ENCODE results near the gene B3GALT4.

The B3GALT4 gene

DNA sequence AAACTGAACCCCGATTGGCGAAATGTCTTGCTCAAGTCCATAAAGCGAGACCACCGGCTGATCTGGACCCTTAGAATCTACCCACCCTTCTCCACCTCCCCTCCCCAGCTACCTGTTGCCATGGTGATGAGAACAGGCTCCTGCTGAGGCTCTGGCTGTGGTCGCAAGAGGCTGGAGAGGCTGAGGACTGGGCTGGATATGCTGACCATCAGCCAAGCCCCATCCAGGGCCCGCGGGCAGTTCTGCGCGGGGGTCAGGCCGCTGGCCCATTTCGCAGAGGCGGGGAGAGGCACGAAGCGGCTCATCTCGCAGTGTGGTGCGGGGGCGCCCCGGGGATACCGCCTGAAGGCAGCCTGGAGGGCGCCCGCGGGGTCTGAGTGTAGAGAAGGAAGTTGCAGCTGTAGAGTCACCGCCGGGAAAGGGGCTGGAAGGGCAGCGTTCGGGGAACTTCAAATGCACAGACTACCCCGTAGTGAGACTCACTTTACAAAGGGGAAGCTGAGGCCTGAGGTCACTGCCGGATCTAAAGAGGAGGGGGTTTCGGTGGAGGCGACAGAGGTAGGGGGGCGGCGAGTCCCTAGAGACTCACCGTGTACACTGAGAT, 36.3 kb downstream of the B3GALT4 start:
- TF ChIP-seq, protein P1, sequence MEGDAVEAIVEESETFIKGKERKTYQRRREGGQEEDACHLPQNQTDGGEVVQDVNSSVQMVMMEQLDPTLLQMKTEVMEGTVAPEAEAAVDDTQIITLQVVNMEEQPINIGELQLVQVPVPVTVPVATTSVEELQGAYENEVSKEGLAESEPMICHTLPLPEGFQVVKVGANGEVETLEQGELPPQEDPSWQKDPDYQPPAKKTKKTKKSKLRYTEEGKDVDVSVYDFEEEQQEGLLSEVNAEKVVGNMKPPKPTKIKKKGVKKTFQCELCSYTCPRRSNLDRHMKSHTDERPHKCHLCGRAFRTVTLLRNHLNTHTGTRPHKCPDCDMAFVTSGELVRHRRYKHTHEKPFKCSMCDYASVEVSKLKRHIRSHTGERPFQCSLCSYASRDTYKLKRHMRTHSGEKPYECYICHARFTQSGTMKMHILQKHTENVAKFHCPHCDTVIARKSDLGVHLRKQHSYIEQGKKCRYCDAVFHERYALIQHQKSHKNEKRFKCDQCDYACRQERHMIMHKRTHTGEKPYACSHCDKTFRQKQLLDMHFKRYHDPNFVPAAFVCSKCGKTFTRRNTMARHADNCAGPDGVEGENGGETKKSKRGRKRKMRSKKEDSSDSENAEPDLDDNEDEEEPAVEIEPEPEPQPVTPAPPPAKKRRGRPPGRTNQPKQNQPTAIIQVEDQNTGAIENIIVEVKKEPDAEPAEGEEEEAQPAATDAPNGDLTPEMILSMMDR (IDR thresholded peaks at IDR 0.05), result no peak

DNA sequence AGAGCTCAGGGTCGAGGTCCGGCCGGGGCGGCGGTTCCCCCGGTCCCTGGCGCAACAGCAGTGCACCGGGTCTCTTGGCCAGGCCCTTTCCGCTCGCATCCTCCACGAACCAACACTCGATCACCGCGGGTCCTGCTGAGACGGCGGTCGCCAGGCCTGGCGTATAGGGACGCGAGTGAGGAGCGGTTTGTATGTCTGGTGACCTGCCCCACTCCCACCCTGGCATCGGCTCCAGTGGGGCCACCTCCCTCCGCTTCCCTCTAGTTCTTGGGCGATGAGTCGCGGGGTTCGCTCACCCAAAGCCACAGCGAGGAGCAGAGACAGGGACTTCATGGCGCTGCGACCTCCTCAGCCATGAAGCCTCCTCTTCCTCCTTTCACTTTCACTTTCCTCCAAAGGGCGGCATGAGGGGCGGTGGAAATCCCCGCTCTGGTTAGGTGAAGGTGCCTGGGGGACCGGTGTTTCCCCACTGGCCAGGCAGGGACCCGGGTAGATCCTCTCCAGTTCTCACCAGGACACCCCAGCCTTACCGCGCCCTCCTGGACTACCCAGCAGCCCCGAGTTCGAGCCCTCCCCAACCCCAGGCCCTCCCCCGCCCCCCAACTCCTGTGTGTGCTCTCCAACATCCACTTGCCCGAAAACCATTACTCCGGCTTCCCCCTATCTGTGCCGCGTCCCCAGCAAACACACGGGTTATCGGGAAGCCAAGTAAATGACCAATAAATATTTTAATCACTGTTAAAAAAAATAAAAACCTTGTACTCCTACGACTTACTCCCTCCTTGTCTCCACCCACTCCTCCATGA, 37.0 kb downstream of the B3GALT4 start, which contains the start of gene TAPBP:
Gene TAPBP, minus strand, starts transcription at position 370 of the 806 bp plus-strand sequence. Its CDS starts 37 bp downstream, at position 333.
- TF ChIP-seq, protein P1 (IDR thresholded peaks at IDR 0.05), result no peak

DNA sequence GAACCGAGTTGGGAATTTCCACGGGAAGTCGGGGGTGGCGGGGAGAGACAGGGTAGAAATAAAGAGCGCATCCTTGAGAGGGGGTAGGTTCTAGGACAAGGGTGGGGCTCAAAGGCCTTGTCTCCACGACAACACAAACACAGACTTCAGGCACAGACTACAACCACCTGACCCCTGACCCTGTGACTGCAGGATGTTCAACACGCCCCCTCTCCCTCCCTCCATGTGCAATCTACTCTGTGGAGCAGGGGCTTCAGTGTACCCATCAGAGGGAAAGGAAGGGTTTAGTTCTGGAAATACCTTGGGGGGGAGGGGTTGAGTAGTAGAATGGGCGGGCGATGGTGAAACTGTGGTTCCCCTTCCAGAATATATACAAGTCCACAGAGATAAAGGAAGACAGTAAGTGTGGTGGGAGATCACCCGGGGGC, 37.6 kb downstream of the B3GALT4 start:
- TF ChIP-seq, protein P1 (IDR thresholded peaks at IDR 0.05), result no peak

- TF ChIP-seq, protein P1 (IDR thresholded peaks at IDR 0.05), result no peak
These were observed 38.2 kb downstream of the B3GALT4 start for GRCh38 chr6:33314943-33315792.

GRCh38 chr6:33315793-33316602, 39.1 kb downstream of the B3GALT4 start:
- TF ChIP-seq, protein P1 (IDR thresholded peaks at IDR 0.05), result no peak

DNA sequence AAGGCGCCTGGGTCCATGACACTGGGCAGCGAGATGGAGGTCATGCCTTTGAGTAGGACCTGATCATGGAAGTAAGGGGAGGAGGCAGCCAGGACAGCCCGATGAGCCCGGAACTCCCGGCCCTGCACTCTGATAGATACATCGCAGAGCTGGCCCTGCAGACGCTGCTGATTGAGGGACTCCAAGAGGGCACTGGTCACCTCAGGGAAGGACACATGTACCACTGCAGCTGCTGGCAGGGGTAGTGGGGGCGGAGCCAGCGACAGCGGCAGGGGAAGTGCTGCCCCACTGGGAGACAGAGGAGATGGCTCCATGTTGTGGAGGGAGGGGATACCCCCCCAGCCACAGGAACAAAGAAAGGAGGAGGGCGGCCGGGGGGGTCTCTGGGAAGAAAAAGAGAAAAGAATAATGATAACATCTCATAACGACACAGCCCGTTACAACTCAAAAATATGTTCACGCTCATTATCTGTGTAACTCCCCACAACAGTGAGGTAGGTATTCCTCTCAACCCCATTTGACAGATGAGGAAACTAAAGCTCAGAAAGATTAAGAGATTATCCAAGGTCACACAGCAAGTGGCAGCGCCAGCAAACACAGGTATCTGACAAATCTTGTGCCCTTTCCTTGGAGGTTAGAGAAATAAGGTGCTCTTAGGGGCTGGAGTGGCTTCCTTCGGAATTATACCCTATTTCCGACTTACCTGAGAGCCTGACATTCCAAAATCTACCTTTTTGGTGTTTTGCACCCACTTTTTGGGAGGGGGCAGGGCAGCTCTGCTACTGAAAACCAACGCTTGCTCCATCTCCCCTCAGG, 39.9 kb downstream of the B3GALT4 start:
- TF ChIP-seq, protein P1 (IDR thresholded peaks at IDR 0.05), result no peak

All from LNCAP (cell line).